ENCODE measurements around the gene ANKRD33B.
"Not testable (repeated sequence)": the region's sequence is repeated elsewhere in the genome, so short reads cannot be mapped to it uniquely, and the experiment has no call there.

Gene ANKRD33B

DNA sequence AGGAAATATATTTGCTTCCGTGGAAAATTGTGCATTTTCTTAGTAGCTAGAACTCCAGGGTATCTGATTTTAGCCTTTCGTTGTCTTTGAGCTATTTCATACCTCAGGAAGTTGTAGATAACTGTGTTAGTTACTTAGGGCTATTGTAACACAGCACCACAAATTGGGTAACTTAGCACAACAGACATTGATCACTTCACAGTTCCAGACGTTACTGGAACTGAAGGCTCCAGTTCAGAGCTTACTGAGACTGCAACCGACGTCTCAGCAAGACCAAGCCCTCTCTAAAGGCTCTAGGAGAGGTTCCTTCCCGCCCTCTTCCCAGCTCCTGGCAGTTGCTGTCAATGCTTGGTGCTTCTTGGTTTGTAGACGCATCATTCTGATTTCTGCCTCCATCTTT lies 17.7 kb upstream of the ANKRD33B start:
- Histone ChIP-seq H2BK12ac (ENCODE audit: low read length in 2 of 2) (no peak overlapping the region), H2BK120ac (ENCODE audit: low read depth, low read length) (no peak overlapping the region), H3K27me3 (ENCODE audit: control insufficient read depth in 1 of 2, insufficient read depth in 1 of 2, low read length in 2 of 2) (no peaks in the 10 kb centered on the region), H3K9ac (ENCODE audit: low read length) (no peak overlapping the region), H3K14ac (ENCODE audit: low read length in 2 of 2) (no peak overlapping the region), H3K4ac (ENCODE audit: low read depth in 1 of 2, low read length in 2 of 2) (no peak overlapping the region), H3K79me1 (replicated peaks; ENCODE audit: low read length, poor library complexity, severe bottlenecking) (no peaks in the 10 kb centered on the region), H2BK5ac (ENCODE audit: low read depth, low read length, poor library complexity, severe bottlenecking) (no peak overlapping the region), H4K8ac (ENCODE audit: low read length) (no peak overlapping the region), H2AFZ (ENCODE audit: low read depth, low read length) (no peak overlapping the region), H3K18ac (ENCODE audit: low read depth in 1 of 2, low read length in 2 of 2) (no peak overlapping the region), H2AK5ac (ENCODE audit: low read length, severe bottlenecking) (no peak overlapping the region), H3K4me3 (ENCODE audit: insufficient read depth in 1 of 2, low read depth in 1 of 2, low read length in 2 of 2) (no peak overlapping the region), H3K23ac (ENCODE audit: low read length in 2 of 2) (no peak overlapping the region), H3K36me3 (ENCODE audit: control insufficient read depth in 1 of 2, insufficient read depth in 2 of 2, low read depth in 1 of 2, low read length in 2 of 2) (no peaks in the 10 kb centered on the region), H2BK15ac (ENCODE audit: low read depth, poor library complexity, severe bottlenecking) (no peak overlapping the region), H3K27ac (ENCODE audit: low read length, poor library complexity, severe bottlenecking) (no peak overlapping the region), H4K91ac (ENCODE audit: low read length) (no peak overlapping the region), H3K4me2 (ENCODE audit: low read length, poor library complexity, severe bottlenecking) (no peak overlapping the region), H3K9me3 (ENCODE audit: control insufficient read depth, low read length) (no peaks in the 10 kb centered on the region), H3K4me1 (ENCODE audit: control insufficient read depth, insufficient read depth, low read depth, low read length) (peaks cover 11% of the 10 kb centered on the region)
- DNase-seq: no peak
- WGBS: 77% methylated on average over 7 of the region's 7 CpGs

DNA sequence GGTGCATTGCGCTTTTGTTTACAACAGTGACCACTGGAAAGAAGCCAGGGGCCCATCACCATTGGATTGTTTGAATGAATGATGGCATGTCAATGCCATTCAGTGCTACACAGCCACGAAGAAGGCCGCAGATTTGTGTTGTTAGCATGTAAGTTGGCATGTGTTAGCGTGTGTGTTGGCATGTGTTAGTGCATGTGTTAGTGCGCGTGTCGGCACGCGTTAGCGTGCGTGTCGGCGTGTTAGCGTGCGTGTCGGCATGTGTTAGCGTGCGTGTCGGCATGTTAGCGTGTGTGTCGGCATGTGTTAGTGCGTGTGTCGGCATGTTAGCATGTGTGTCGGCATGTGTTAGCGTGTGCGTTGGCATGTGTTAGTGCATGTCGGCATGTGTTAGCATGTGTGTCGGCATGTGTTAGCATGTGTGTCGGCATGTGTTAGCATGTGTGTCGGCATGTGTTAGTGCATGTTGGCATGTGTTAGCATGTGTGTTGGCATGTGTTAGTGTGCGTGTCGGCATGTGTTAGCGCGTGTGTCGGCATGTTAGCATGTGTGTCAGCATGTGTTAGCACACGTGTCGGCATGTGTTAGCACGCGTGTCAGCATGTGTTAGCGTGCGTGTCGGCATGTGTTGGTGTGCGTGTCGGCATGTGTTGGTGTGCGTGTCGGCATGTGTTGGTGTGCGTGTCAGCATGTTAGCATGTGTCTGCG lies 15.3 kb upstream of the ANKRD33B start:
- Histone ChIP-seq H3K14ac (ENCODE audit: low read length in 2 of 2) (peak overlapping the region in 1 of 2 experiments; percentile 90), H3K9me3 (ENCODE audit: control insufficient read depth, low read length) (no peaks in the 10 kb centered on the region), H3K27ac (ENCODE audit: low read length, poor library complexity, severe bottlenecking) (no peak overlapping the region), H3K79me1 (replicated peaks; ENCODE audit: low read length, poor library complexity, severe bottlenecking) (no peaks in the 10 kb centered on the region), H3K4me2 (ENCODE audit: low read length, poor library complexity, severe bottlenecking) (no peak overlapping the region), H3K4ac (ENCODE audit: low read depth in 1 of 2, low read length in 2 of 2) (no peak overlapping the region), H2AK5ac (ENCODE audit: low read length, severe bottlenecking) (no peak overlapping the region), H3K9ac (ENCODE audit: low read length) (no peak overlapping the region), H4K8ac (ENCODE audit: low read length) (no peak overlapping the region), H3K36me3 (ENCODE audit: control insufficient read depth in 1 of 2, insufficient read depth in 2 of 2, low read depth in 1 of 2, low read length in 2 of 2) (no peaks in the 10 kb centered on the region), H2BK15ac (ENCODE audit: low read depth, poor library complexity, severe bottlenecking) (no peak overlapping the region), H3K27me3 (ENCODE audit: control insufficient read depth in 1 of 2, insufficient read depth in 1 of 2, low read length in 2 of 2) (no peaks in the 10 kb centered on the region), H3K4me1 (ENCODE audit: control insufficient read depth, insufficient read depth, low read depth, low read length) (peaks cover 24% of the 10 kb centered on the region), H3K4me3 (ENCODE audit: insufficient read depth in 1 of 2, low read depth in 1 of 2, low read length in 2 of 2) (no peak overlapping the region), H2BK120ac (ENCODE audit: low read depth, low read length) (no peak overlapping the region), H3K23ac (ENCODE audit: low read length in 2 of 2) (no peak overlapping the region), H2BK12ac (ENCODE audit: low read length in 2 of 2) (no peak overlapping the region), H4K91ac (ENCODE audit: low read length) (peak overlapping the region; percentile 20), H3K18ac (ENCODE audit: low read depth in 1 of 2, low read length in 2 of 2) (peak overlapping the region in 1 of 2 experiments; percentile 44), H2BK5ac (ENCODE audit: low read depth, low read length, poor library complexity, severe bottlenecking) (no peak overlapping the region), H2AFZ (ENCODE audit: low read depth, low read length) (no peak overlapping the region)
- no peak for DNase-seq
- WGBS: 95% methylated on average over 48 of the region's 48 CpGs

- not testable (repeated sequence) for H2AFZ ChIP-seq (ENCODE audit: low read depth, low read length)
- peaks cover 24% of the 10 kb centered on the region for H3K4me1 ChIP-seq (ENCODE audit: control insufficient read depth, insufficient read depth, low read depth, low read length)
Observed at GRCh38 chr5:10549123-10549514, 14.8 kb upstream of the ANKRD33B start.

DNA sequence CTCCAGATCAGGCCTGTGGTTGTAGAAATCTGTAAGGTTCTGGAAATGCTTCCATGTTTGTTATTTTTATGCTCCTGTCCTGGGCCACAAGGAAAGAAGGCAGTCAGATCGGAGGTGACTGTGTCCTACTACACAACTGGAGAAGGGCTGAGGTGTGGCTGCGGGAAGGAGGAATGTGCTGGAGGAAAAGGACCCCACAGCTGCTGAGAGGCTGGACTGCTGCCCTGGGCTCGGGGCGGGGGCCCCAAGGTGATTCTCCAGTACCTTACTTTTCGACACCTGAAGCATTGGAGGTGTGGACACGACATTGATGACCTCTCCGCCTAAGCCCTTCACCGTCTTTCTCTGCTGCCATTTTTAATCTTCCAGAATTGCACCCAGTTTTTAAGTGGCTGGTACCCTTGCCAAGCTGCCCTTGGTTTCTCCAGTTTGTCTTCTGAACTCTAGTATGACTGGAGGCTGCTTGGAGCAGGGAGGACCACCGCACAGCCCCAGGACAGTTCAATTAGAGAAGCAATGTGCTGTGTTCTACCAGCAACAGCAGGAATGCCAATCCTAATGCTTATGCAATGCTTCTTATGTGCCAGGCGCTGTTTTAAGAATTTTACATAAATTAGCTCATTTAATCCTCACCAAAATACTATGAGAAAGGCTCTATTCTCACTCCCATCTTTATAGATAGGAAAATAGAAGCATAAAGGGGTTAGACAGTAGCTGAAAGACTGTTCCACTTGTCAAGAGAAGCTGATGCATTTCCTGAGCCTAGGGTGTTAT lies 13.5 kb upstream of the ANKRD33B start:
- Histone ChIP-seq H2BK12ac (ENCODE audit: low read length in 2 of 2) (peak overlapping the region; percentile 44 to 89), H3K4me2 (ENCODE audit: low read length, poor library complexity, severe bottlenecking) (no peak overlapping the region), H4K8ac (ENCODE audit: low read length) (no peak overlapping the region), H3K18ac (ENCODE audit: low read depth in 1 of 2, low read length in 2 of 2) (no peak overlapping the region), H2AK5ac (ENCODE audit: low read length, severe bottlenecking) (peak overlapping the region; percentile 93), H3K9ac (ENCODE audit: low read length) (peak overlapping the region; percentile 29), H3K23ac (ENCODE audit: low read length in 2 of 2) (no peak overlapping the region), H4K91ac (ENCODE audit: low read length) (no peak overlapping the region), H3K27me3 (ENCODE audit: control insufficient read depth in 1 of 2, insufficient read depth in 1 of 2, low read length in 2 of 2) (no peaks in the 10 kb centered on the region), H2BK15ac (ENCODE audit: low read depth, poor library complexity, severe bottlenecking) (no peak overlapping the region), H2BK5ac (ENCODE audit: low read depth, low read length, poor library complexity, severe bottlenecking) (peak overlapping the region; percentile 59), H3K27ac (ENCODE audit: low read length, poor library complexity, severe bottlenecking) (peak overlapping the region; percentile 69), H3K79me1 (replicated peaks; ENCODE audit: low read length, poor library complexity, severe bottlenecking) (no peaks in the 10 kb centered on the region), H3K4ac (ENCODE audit: low read depth in 1 of 2, low read length in 2 of 2) (no peak overlapping the region), H3K36me3 (ENCODE audit: control insufficient read depth in 1 of 2, insufficient read depth in 2 of 2, low read depth in 1 of 2, low read length in 2 of 2) (no peaks in the 10 kb centered on the region), H3K9me3 (ENCODE audit: control insufficient read depth, low read length) (no peaks in the 10 kb centered on the region), H2AFZ (ENCODE audit: low read depth, low read length) (no peak overlapping the region), H2BK120ac (ENCODE audit: low read depth, low read length) (no peak overlapping the region), H3K4me1 (ENCODE audit: control insufficient read depth, insufficient read depth, low read depth, low read length) (peaks cover 27% of the 10 kb centered on the region), H3K14ac (ENCODE audit: low read length in 2 of 2) (no peak overlapping the region), H3K4me3 (ENCODE audit: insufficient read depth in 1 of 2, low read depth in 1 of 2, low read length in 2 of 2) (no peak overlapping the region)
- DNase-seq: peak; percentile 29
- 79% methylated on average over 10 of the region's 10 CpGs for WGBS

More at GRCh38 chr5:10549123-10549514, 14.8 kb upstream of the ANKRD33B start:
- not testable (repeated sequence) for H4K8ac ChIP-seq (ENCODE audit: low read length); H3K79me1 ChIP-seq (replicated peaks; ENCODE audit: low read length, poor library complexity, severe bottlenecking); H2BK5ac ChIP-seq (ENCODE audit: low read depth, low read length, poor library complexity, severe bottlenecking); H3K9me3 ChIP-seq (ENCODE audit: control insufficient read depth, low read length); H3K27me3 ChIP-seq (ENCODE audit: control insufficient read depth in 1 of 2, insufficient read depth in 1 of 2, low read length in 2 of 2); H3K4ac ChIP-seq (ENCODE audit: low read depth in 1 of 2, low read length in 2 of 2); H3K23ac ChIP-seq (ENCODE audit: low read length in 2 of 2); H2AK5ac ChIP-seq (ENCODE audit: low read length, severe bottlenecking); H3K4me3 ChIP-seq (ENCODE audit: insufficient read depth in 1 of 2, low read depth in 1 of 2, low read length in 2 of 2); H3K14ac ChIP-seq (ENCODE audit: low read length in 2 of 2); H3K9ac ChIP-seq (ENCODE audit: low read length); H2BK15ac ChIP-seq (ENCODE audit: low read depth, poor library complexity, severe bottlenecking); H2BK120ac ChIP-seq (ENCODE audit: low read depth, low read length); H3K4me2 ChIP-seq (ENCODE audit: low read length, poor library complexity, severe bottlenecking); H3K36me3 ChIP-seq (ENCODE audit: control insufficient read depth in 1 of 2, insufficient read depth in 2 of 2, low read depth in 1 of 2, low read length in 2 of 2); H3K27ac ChIP-seq (ENCODE audit: low read length, poor library complexity, severe bottlenecking); DNase-seq; H4K91ac ChIP-seq (ENCODE audit: low read length); H2BK12ac ChIP-seq (ENCODE audit: low read length in 2 of 2)
- 98% methylated on average over 30 of the region's 30 CpGs for WGBS
- peak overlapping the region in 1 of 2 experiments; percentile 42 for H3K18ac ChIP-seq (ENCODE audit: low read depth in 1 of 2, low read length in 2 of 2)
